ENCODE measurements around the gene TOMT. TPM values are rescaled to one million over a fixed set of nuclear protein-coding genes. Genes with fewer than 3 reads are reported as not detected.

The TOMT gene
- total and polyA plus RNA-seq, 2 of the 4 experiments (the other 2 are of a cell fraction): not detected

GRCh38 chr11:72119198-72119597 lies 13.5 kb downstream of the TOMT start:
- no peak for TF ChIP-seq CEBPB (IDR thresholded peaks at IDR 0.05; ENCODE audit: low read depth, low read length)
- TF ChIP-seq RCOR1 (IDR thresholded peaks at IDR 0.05; ENCODE audit: insufficient replicate concordance, low read length): no peak
- no peak for TF ChIP-seq CHD1 (IDR thresholded peaks at IDR 0.05; ENCODE audit: low read depth, low read length)
- TF ChIP-seq MXI1 (IDR thresholded peaks at IDR 0.05; ENCODE audit: borderline replicate concordance, low read depth, low read length): no peak
- no peak for TF ChIP-seq MAFK (IDR thresholded peaks at IDR 0.05; ENCODE audit: low read depth, low read length)
- TF ChIP-seq USF2 (IDR thresholded peaks at IDR 0.05; ENCODE audit: low read depth, low read length): no peak
- no peak overlapping the region for H2BK5ac ChIP-seq (ENCODE audit: low read depth, low read length, poor library complexity, severe bottlenecking)
- no peaks in the 10 kb centered on the region; the same call in 1 of the 2 replicates for H3K27me3 ChIP-seq (ENCODE audit: control insufficient read depth, insufficient read depth, low read length)
- H3K36me3 ChIP-seq (ENCODE audit: control insufficient read depth, insufficient read depth, low read length): no peaks in the 10 kb centered on the region
- H3K9me3 ChIP-seq (ENCODE audit: control insufficient read depth, insufficient read depth, low read length): no peaks in the 10 kb centered on the region
- ChIA-PET CTCF (no interaction called here), POLR2A (ENCODE audit: unreplicated experiment) (no interaction called here)
- no peak overlapping the region for H3K4me3 ChIP-seq (ENCODE audit: insufficient read depth, low read depth, low read length)
- whole genome bisulfite sequencing, 2 experiments (ENCODE audit: extremely low coverage in 2 of 2, insufficient read length in 1 of 2): no CpG with 5 or more reads among the region's 6 CpGs
- no peak overlapping the region for H2AK9ac ChIP-seq (replicated peaks; ENCODE audit: low read depth, low read length, poor library complexity)
- H3K56ac ChIP-seq (ENCODE audit: extremely low read depth, insufficient read depth, low read length): no peak overlapping the region
- H2AK5ac ChIP-seq (ENCODE audit: low read depth, low read length): no peak overlapping the region
- no peaks in the 10 kb centered on the region for H3K79me1 ChIP-seq (ENCODE audit: low read depth in 1 of 2, low read length in 2 of 2)
- intact Hi-C loops (cut with micrococcal nuclease): no loop called here
- H2AFZ ChIP-seq (replicated peaks; ENCODE audit: low read length, poor library complexity): no peak overlapping the region
- no peaks in the 10 kb centered on the region; the same call in 1 of the 2 replicates for H3K9me1 ChIP-seq (ENCODE audit: insufficient read depth, low read length)
- H3K4me2 ChIP-seq (ENCODE audit: low read depth, low read length): no peak overlapping the region
- no peaks in the 10 kb centered on the region for H3K4me1 ChIP-seq (ENCODE audit: control insufficient read depth, insufficient read depth, low read length)
- in situ Hi-C loops (cut with MboI; ENCODE audit: low sequenced_read_pairs): no loop called here
- H4K5ac ChIP-seq (ENCODE audit: low read depth, low read length): no peak overlapping the region
- no peaks in the 10 kb centered on the region for H4K20me1 ChIP-seq (ENCODE audit: insufficient read depth, low read length)
- no TSS peak for BruUV-seq (replicated peaks)
- ATAC-seq (ENCODE audit: low read depth) (no peak), DNase-seq (no peak)
- no peak overlapping the region for H3K23ac ChIP-seq (ENCODE audit: low read depth, low read length)
- H2BK20ac ChIP-seq (ENCODE audit: low read depth, low read length): no peak overlapping the region
- no peak overlapping the region for H3K18ac ChIP-seq (ENCODE audit: low read depth, low read length)
- H3K14ac ChIP-seq (replicated peaks; ENCODE audit: low read depth, low read length): no peak overlapping the region
- no peak overlapping the region for H3K9ac ChIP-seq (ENCODE audit: low read depth, low read length)
- no peak overlapping the region for H4K91ac ChIP-seq (ENCODE audit: insufficient read depth, low read depth, low read length)
- no peak overlapping the region for H3K4ac ChIP-seq (ENCODE audit: low read depth, low read length)
- no peak overlapping the region for H4K8ac ChIP-seq (ENCODE audit: low read depth in 2 of 2, low read length in 2 of 2)
- H2BK120ac ChIP-seq (ENCODE audit: low read depth, low read length): no peak overlapping the region
- H2BK15ac ChIP-seq (ENCODE audit: low read depth, low read length): no peak overlapping the region
- dilution Hi-C loops (cut with HindIII; ENCODE audit: low sequenced_read_pairs, unreplicated experiment): no loop called here
- H3K27ac ChIP-seq (ENCODE audit: insufficient read depth, low read length): no peak overlapping the region

Data from IMR-90 (cell line).